SJSA1 (cell line): Measurements from ENCODE around the gene CAPN1. TPM values are rescaled to one million over a fixed set of nuclear protein-coding genes. Genes with fewer than 3 reads are reported as not detected.
"Not testable (repeated sequence)": the region's sequence is repeated elsewhere in the genome, so short reads cannot be mapped to it uniquely, and the experiment has no call there.

ENCODE experiments used
- DNase-seq, 2 experiments: peaks; one replicate each; pipeline ENCODE4 v3.0.0-alpha.2; 2015 to 2020; ENCODE audit warnings: low spot score in 2 of 2, low read depth in 1 of 2
- H3K27ac ChIP-seq: fragments of 250-450 bp; sonication (Bioruptor Pico); 2 replicates; pipeline ENCODE4 v1.5.1; 2020; ENCODE audit warnings: mild to moderate bottlenecking, moderate library complexity
- H3K27me3 ChIP-seq: fragments of 250-450 bp; sonication (Bioruptor Pico); replicated peaks from 2 replicates; pipeline ENCODE4 v1.5.1; 2020; ENCODE audit warnings: mild to moderate bottlenecking, moderate library complexity
- H3K36me3 ChIP-seq: fragments of 250-450 bp; sonication (Bioruptor Pico); 2 replicates; pipeline ENCODE4 v1.5.1; 2020; ENCODE audit warnings: mild to moderate bottlenecking
- H3K4me1 ChIP-seq: fragments of 250-450 bp; sonication (Bioruptor Pico); replicated peaks from 2 replicates; pipeline ENCODE4 v1.6.1; 2021; ENCODE audit warnings: mild to moderate bottlenecking
- H3K4me3 ChIP-seq: fragments of 250-450 bp; sonication (Bioruptor Pico); 2 replicates; pipeline ENCODE4 v1.5.1; 2020; ENCODE audit warnings: mild to moderate bottlenecking
- H3K9me3 ChIP-seq: fragments of 250-450 bp; sonication (Bioruptor Pico); replicated peaks from 2 replicates; pipeline ENCODE4 v1.5.1; 2020; ENCODE audit warnings: mild to moderate bottlenecking
- total RNA-seq: library from RNA; depleted of rRNA; stranded (reverse); fragments of >200 nt; shearing (Covaris generic); gene quantifications from 2 replicates; pipeline ENCODE4 v1.2.3, GENCODE V29; 2014

Gene CAPN1
- total RNA-seq, 1 experiment from 2014 or later: 177 TPM

- not testable (repeated sequence) for DNase-seq, H3K36me3 ChIP-seq, H3K4me3 ChIP-seq, H3K27me3 ChIP-seq, H3K9me3 ChIP-seq
- Histone ChIP-seq H3K4me1 (peaks cover 22% of the 10 kb centered on the region), H3K27ac (peak overlapping the region; percentile 3)
These were observed 31.6 kb upstream of the CAPN1 start for GRCh38 chr11:65150131-65150508.

- DNase-seq: peak; percentile 98 to 100
- Histone ChIP-seq H3K36me3 (no peaks in the 10 kb centered on the region), H3K9me3 (0 out of 2 replicates have a peak, but pooled peaks cover 6% of the 10 kb centered on the region), H3K27ac (peak overlapping the region; percentile 3), H3K27me3 (no peaks in the 10 kb centered on the region; the same call in 1 of the 2 replicates), H3K4me1 (peaks cover 22% of the 10 kb centered on the region), H3K4me3 (no peak overlapping the region)
These were observed 31.0 kb upstream of the CAPN1 start for GRCh38 chr11:65150509-65151299.

GRCh38 chr11:65151331-65151899 is 30.3 kb upstream of the CAPN1 start:
- no peak for DNase-seq
- H3K27ac ChIP-seq: no peak overlapping the region
- no peak overlapping the region for H3K4me3 ChIP-seq
- no peaks in the 10 kb centered on the region; the same call in 1 of the 2 replicates for H3K27me3 ChIP-seq
- H3K36me3 ChIP-seq: no peaks in the 10 kb centered on the region
- H3K4me1 ChIP-seq: peaks cover 22% of the 10 kb centered on the region
- H3K9me3 ChIP-seq: 0 out of 2 replicates have a peak, but pooled peaks cover 6% of the 10 kb centered on the region

- H3K27me3 ChIP-seq: no peaks in the 10 kb centered on the region
- no peak overlapping the region for H3K27ac ChIP-seq
- H3K9me3 ChIP-seq: 0 out of 2 replicates have a peak, but pooled peaks cover 4% of the 10 kb centered on the region
- no peak for DNase-seq
- H3K4me1 ChIP-seq: peaks cover 22% of the 10 kb centered on the region
- no peak overlapping the region for H3K4me3 ChIP-seq
- H3K36me3 ChIP-seq: no peaks in the 10 kb centered on the region
These were observed 29.6 kb upstream of the CAPN1 start for GRCh38 chr11:65152122-65152521.

- peaks cover 7% of the 10 kb centered on the region for H3K4me1 ChIP-seq
- H3K27ac ChIP-seq: no peak overlapping the region
- H3K27me3 ChIP-seq: 0 out of 2 replicates have a peak, but pooled peaks cover 7% of the 10 kb centered on the region
- H3K36me3 ChIP-seq: no peaks in the 10 kb centered on the region
- H3K4me3 ChIP-seq: no peak overlapping the region
- no peaks in the 10 kb centered on the region for H3K9me3 ChIP-seq
- no peak for DNase-seq
These were observed 25.5 kb upstream of the CAPN1 start for GRCh38 chr11:65156256-65156655.

GRCh38 chr11:65156926-65157325 is 24.8 kb upstream of the CAPN1 start:
- no peak for DNase-seq
- no peak overlapping the region for H3K4me3 ChIP-seq
- H3K27me3 ChIP-seq: 0 out of 2 replicates have a peak, but pooled peaks cover 7% of the 10 kb centered on the region
- H3K36me3 ChIP-seq: no peaks in the 10 kb centered on the region
- no peak overlapping the region for H3K27ac ChIP-seq
- H3K4me1 ChIP-seq: peaks cover 7% of the 10 kb centered on the region
- no peaks in the 10 kb centered on the region for H3K9me3 ChIP-seq

GRCh38 chr11:65157336-65157735 is 24.4 kb upstream of the CAPN1 start:
- H3K9me3 ChIP-seq: no peaks in the 10 kb centered on the region
- H3K4me1 ChIP-seq: peaks cover 7% of the 10 kb centered on the region
- no peak overlapping the region for H3K27ac ChIP-seq
- no peak for DNase-seq
- no peak overlapping the region for H3K4me3 ChIP-seq
- no peaks in the 10 kb centered on the region for H3K36me3 ChIP-seq
- H3K27me3 ChIP-seq: 0 out of 2 replicates have a peak, but pooled peaks cover 7% of the 10 kb centered on the region

GRCh38 chr11:65159012-65159411 is 22.7 kb upstream of the CAPN1 start:
- Histone ChIP-seq H3K27ac (no peak overlapping the region), H3K9me3 (no peaks in the 10 kb centered on the region), H3K27me3 (0 out of 2 replicates have a peak, but pooled peaks cover 7% of the 10 kb centered on the region), H3K4me1 (no peaks in the 10 kb centered on the region), H3K4me3 (no peak overlapping the region), H3K36me3 (no peaks in the 10 kb centered on the region)
- DNase-seq: no peak

GRCh38 chr11:65160643-65161042 is 21.1 kb upstream of the CAPN1 start:
- no peak for DNase-seq
- Histone ChIP-seq H3K4me1 (no peaks in the 10 kb centered on the region), H3K36me3 (no peaks in the 10 kb centered on the region), H3K9me3 (no peaks in the 10 kb centered on the region), H3K27me3 (0 out of 2 replicates have a peak, but pooled peaks cover 7% of the 10 kb centered on the region), H3K4me3 (no peak overlapping the region), H3K27ac (no peak overlapping the region)

- Histone ChIP-seq H3K4me1 (peaks cover 6% of the 10 kb centered on the region), H3K27ac (no peak overlapping the region), H3K9me3 (no peaks in the 10 kb centered on the region), H3K27me3 (0 out of 2 replicates have a peak, but pooled peaks cover 7% of the 10 kb centered on the region), H3K36me3 (no peaks in the 10 kb centered on the region), H3K4me3 (no peak overlapping the region)
- DNase-seq: no peak
These were observed 18.0 kb upstream of the CAPN1 start for GRCh38 chr11:65163684-65164083.

GRCh38 chr11:65165410-65166317 is 16.1 kb upstream of the CAPN1 start:
- Histone ChIP-seq H3K4me1 (peaks cover 20% of the 10 kb centered on the region), H3K36me3 (no peaks in the 10 kb centered on the region), H3K27ac (no peak overlapping the region), H3K9me3 (no peaks in the 10 kb centered on the region), H3K4me3 (no peak overlapping the region), H3K27me3 (0 out of 2 replicates have a peak, but pooled peaks cover 4% of the 10 kb centered on the region)
- DNase-seq: no peak

- peaks cover 20% of the 10 kb centered on the region for H3K4me1 ChIP-seq
- no peaks in the 10 kb centered on the region for H3K27me3 ChIP-seq
- H3K36me3 ChIP-seq: no peaks in the 10 kb centered on the region
- H3K27ac ChIP-seq: no peak overlapping the region
- H3K4me3 ChIP-seq: no peak overlapping the region
- DNase-seq: no peak
- no peaks in the 10 kb centered on the region for H3K9me3 ChIP-seq
These were observed 14.8 kb upstream of the CAPN1 start for GRCh38 chr11:65166893-65167292.

- no peak overlapping the region for H3K27ac ChIP-seq
- H3K4me3 ChIP-seq: no peak overlapping the region
- peaks cover 20% of the 10 kb centered on the region for H3K4me1 ChIP-seq
- H3K27me3 ChIP-seq: no peaks in the 10 kb centered on the region
- H3K9me3 ChIP-seq: no peaks in the 10 kb centered on the region
- H3K36me3 ChIP-seq: no peaks in the 10 kb centered on the region
- DNase-seq: no peak
These were observed 14.1 kb upstream of the CAPN1 start for GRCh38 chr11:65167656-65168055.
